HG03571 (cell line): ENCODE data around the gene OR10H2.
"Not testable (repeated sequence)": the region's sequence is repeated elsewhere in the genome, so short reads cannot be mapped to it uniquely, and the experiment has no call there.

ENCODE experiments used
- ATAC-seq: cut with Tn5 transposase; IDR thresholded peaks from one replicate; pipeline ENCODE4 v1.9.1; 2021; ENCODE audit not compliant: unreplicated experiment

Gene OR10H2, protein sequence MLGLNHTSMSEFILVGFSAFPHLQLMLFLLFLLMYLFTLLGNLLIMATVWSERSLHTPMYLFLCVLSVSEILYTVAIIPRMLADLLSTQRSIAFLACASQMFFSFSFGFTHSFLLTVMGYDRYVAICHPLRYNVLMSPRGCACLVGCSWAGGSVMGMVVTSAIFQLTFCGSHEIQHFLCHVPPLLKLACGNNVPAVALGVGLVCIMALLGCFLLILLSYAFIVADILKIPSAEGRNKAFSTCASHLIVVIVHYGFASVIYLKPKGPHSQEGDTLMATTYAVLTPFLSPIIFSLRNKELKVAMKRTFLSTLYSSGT

DNA sequence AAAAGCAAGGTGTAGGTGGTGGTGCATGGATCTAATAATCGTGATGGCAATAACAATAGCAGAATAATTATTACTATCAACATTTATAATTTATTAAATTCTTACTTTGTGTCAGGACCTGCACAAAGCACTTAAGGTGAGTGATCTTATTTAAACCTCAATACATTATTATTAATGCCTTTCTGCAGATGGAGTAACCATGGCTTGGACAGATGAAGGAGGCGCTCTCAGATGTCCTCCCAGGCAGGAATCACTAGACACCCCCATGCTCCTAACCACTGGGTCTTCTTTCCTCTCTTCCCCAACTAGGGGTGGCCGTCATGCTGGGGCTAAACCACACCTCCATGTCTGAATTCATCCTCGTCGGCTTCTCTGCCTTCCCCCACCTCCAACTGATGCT lies at the start of gene OR10H2:
Gene OR10H2 (plus strand): TSS at position 301 of the 400 bp plus-strand sequence. CDS start 20 bp downstream, at position 321.
- no peak for ATAC-seq

- no peak for ATAC-seq
Measured at GRCh38 chr19:15679089-15679488, 48.7 kb upstream of the OR10H2 start.

DNA sequence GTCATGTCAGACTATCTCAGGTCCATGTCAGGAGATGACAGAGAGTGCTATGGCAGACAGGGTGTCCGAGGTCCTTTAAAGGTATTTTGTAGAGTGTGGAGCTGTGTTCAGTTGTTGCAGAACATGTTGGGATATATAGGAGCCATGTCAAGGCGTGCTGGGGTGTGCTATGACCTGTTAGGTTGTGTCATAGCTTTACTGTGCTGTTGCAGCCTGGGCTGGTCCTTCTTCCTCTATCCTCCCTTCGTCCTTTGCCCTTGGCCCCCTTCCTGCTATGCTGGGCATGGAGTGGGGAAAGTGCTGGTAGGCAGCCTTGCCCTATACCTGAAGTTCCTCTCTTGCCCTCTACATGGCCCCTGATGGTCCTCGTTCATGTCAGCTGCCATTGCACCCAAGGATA lies 48.0 kb upstream of the OR10H2 start:
- not testable (repeated sequence) for ATAC-seq

- no peak for ATAC-seq
Measured at GRCh38 chr19:15680478-15681322, 47.1 kb upstream of the OR10H2 start.

- no peak for ATAC-seq
Measured at GRCh38 chr19:15683411-15683810, 44.4 kb upstream of the OR10H2 start.

GRCh38 chr19:15684828-15685227 lies 43.0 kb upstream of the OR10H2 start:
- no peak for ATAC-seq

DNA sequence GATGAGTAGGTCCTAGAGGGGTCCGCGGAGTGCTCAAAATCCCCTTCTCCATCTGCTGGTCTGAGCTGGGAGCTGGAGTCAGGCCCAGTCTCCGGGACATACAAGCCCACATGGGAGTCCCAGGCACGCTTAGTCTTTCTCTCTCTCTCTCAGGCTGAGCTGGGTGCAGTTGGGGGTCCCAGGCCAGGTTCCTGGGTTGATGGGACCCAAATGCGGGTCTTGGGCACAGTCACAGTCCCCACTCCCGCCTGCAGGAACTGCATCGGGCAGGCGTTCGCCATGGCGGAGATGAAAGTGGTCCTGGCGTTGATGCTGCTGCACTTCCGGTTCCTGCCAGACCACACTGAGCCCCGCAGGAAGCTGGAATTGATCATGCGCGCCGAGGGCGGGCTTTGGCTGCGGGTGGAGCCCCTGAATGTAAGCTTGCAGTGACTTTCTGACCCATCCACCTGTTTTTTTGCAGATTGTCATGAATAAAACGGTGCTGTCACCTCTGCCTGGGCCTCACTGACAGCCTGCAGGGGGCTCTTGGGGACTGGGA lies 31.1 kb upstream of the OR10H2 start:
- ATAC-seq, result no peak

- ATAC-seq, result no peak
Measured at GRCh38 chr19:15701757-15702533, 25.9 kb upstream of the OR10H2 start.

GRCh38 chr19:15702534-15702930 lies 25.3 kb upstream of the OR10H2 start:
- ATAC-seq, result no peak

DNA sequence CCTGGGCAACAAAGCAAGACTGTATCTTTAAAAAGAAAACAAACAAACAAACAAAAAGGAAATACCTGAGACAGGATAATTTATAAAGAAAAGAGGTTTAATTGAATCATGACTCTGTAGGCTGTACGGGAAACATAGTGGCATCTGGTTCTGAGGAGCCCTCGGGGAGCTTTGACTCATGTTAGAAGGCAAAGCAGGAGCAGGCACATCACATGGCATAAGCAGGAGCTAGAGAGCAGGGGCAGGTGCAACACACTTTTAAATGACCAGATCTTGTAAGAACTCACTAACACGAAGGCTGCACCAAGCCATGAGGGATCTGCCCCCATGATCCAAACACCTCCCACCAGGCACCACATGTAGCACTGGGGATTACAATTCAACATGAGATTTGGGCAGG lies 13.2 kb upstream of the OR10H2 start:
- no peak for ATAC-seq

- no peak for ATAC-seq
Measured at GRCh38 chr19:15715642-15716041, 12.2 kb upstream of the OR10H2 start.

GRCh38 chr19:15717809-15718208 lies 10.0 kb upstream of the OR10H2 start:
- ATAC-seq, result no peak

- no peak for ATAC-seq
Measured at GRCh38 chr19:15721268-15721667, 6.6 kb upstream of the OR10H2 start.

- ATAC-seq, result no peak
Measured at GRCh38 chr19:15722956-15723355, 4.9 kb upstream of the OR10H2 start.

DNA sequence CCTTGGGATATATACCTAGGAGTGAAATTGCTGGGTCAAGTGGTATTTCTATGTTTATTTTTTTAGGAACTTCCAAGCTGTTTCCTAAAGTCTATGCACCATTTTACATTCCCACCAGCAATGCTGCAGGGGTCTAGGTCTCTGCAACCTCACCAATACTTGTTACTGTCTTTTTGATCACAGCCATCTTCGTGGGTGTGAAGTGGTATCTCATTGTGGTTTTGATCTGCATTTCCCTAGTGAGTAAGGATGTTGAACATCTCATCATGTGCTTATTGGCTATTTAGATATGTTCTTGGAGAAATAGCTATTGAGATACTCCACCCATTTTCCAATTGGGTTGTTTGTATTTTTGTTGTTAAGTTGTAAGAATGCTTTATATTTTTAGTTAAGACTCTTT lies 2.7 kb downstream of the OR10H2 start:
- no peak for ATAC-seq

GRCh38 chr19:15732388-15732787 lies 4.6 kb downstream of the OR10H2 start:
- no peak for ATAC-seq

DNA sequence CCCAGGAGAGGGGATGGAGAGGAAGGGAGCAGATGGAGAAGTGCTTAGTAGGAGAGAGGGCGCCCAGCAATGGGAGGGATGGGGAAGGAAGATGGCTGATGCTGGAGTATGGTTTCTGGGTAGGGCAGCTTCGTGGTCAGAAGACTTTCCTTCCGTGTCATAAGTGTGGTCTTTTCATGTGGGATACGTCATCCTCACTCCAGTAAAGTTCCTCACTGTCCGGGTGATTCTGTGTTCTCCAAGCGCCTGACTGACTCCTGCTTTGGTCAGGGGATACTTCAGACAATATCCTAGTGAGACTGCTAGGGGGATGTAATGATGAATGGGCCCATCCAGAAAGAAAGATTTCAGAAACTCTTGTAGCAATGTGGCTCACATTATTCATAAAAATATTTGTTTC lies 6.1 kb downstream of the OR10H2 start:
- ATAC-seq, result no peak

GRCh38 chr19:15737722-15738121 lies 9.9 kb downstream of the OR10H2 start, which contains the start of gene OR10H3:
TSS of gene OR10H3 (plus strand) at chr19:15737985. CDS start at chr19:15741393, 3,408 bp downstream.
- ATAC-seq, result no peak

- ATAC-seq, result no peak
Measured at GRCh38 chr19:15740785-15741184, 13.0 kb downstream of the OR10H2 start.

GRCh38 chr19:15748239-15748638 lies 20.4 kb downstream of the OR10H2 start:
- ATAC-seq, result no peak

GRCh38 chr19:15758379-15758778 lies 30.6 kb downstream of the OR10H2 start:
- ATAC-seq, result no peak
